HepG2 (cell line): ENCODE data around the gene OSBPL10. TPM values are rescaled to one million over a fixed set of nuclear protein-coding genes. Genes with fewer than 3 reads are reported as not detected.

Experiments
- ATAC-seq: fragments of 200-7000 bp; cut with Tn5 transposase; 3 replicates; pipeline ENCODE4 v1.9.1; 2020; ENCODE audit warnings: mild to moderate bottlenecking, moderate library complexity
- BruUV-seq: library from RNA; stranded (reverse); fragments of 400-500 nt; replicated peaks from 2 replicates; lab custom pipeline; 2021; lab: Mats Ljungman, UMichigan
- CTCF ChIA-PET: fragments of 300-600 bp; formaldehyde crosslinking; extraction: SDS; loops from one replicate; lab custom pipeline; 2021; ENCODE audit warnings: low total read pairs, inconsistent platforms, low intra/inter-chr PET ratio; lab: Yijun Ruan, JAX
- POLR2A ChIA-PET: fragments of 350-600 bp; sonication (Branson Sonifier 250); formaldehyde crosslinking; loops from one replicate; lab custom pipeline; 2020; ENCODE audit warnings: antibody characterized with exemption, inconsistent platforms; lab: Yijun Ruan, JAX
- DNase-seq: peaks from one replicate; pipeline ENCODE4 v3.0.0-alpha.2; 2015; ENCODE audit warnings: low spot score
- FAIRE-seq: peaks from 3 replicates; lab custom pipeline; 2011; peaks lifted over from hg19 to GRCh38; lab: Jason Lieb, UNC
- H2AFZ ChIP-seq: one replicate; pipeline ENCODE4 v1.6.1; 2011; ENCODE audit warnings: low read length, inconsistent platforms
- H3K27ac ChIP-seq: fragments of 300-600 bp; 3 replicates; pipeline ENCODE4 v1.8.0; 2011; ENCODE audit warnings: mixed run types, mild to moderate bottlenecking, mixed read lengths, low read length, inconsistent platforms; ENCODE audit not compliant: insufficient read depth; ENCODE audit errors: extremely low read length
- H3K27me3 ChIP-seq, 2 experiments: fragments of 200-600 bp in 1 of 2; 2 replicates in 1 of 2; 3 replicates in 1 of 2; pipeline versions ENCODE4 v1.6.0 to v1.8.0; 2011; ENCODE audit warnings: low read length in 2 of 2, mild to moderate bottlenecking in 2 of 2, moderate library complexity in 2 of 2, inconsistent platforms in 1 of 2; ENCODE audit not compliant: insufficient read depth in 2 of 2, control insufficient read depth in 1 of 2
- H3K36me3 ChIP-seq, 2 experiments: fragments of 200-600 bp in 1 of 2; replicated peaks in 1 of 2; 2 replicates in 1 of 2; 3 replicates in 1 of 2; pipeline versions ENCODE4 v1.5.1 to v1.8.0; 2011; ENCODE audit warnings: low read length in 2 of 2, inconsistent platforms in 1 of 2; ENCODE audit not compliant: insufficient read depth in 2 of 2, control insufficient read depth in 1 of 2
- H3K4me1 ChIP-seq: 2 replicates; pipeline ENCODE4 v1.5.1; 2012; ENCODE audit warnings: low read length, inconsistent platforms; ENCODE audit not compliant: insufficient read depth
- H3K4me2 ChIP-seq: 2 replicates; pipeline ENCODE4 v1.6.0; 2011; ENCODE audit warnings: low read depth, low read length, inconsistent platforms
- H3K4me3 ChIP-seq, 3 experiments: fragments of 200-600 bp in 1 of 3; sonication (generic), shearing (Covaris generic) in 1 of 3; replicated peaks in 1 of 3; 2 replicates each; pipeline ENCODE4 v1.5.1; 2011 to 2016; ENCODE audit warnings: low read length in 3 of 3, inconsistent platforms in 2 of 3, low read depth in 2 of 3, mild to moderate bottlenecking in 2 of 3, control low read depth in 1 of 3, mixed read lengths in 1 of 3; ENCODE audit not compliant: insufficient read depth in 1 of 3
- H3K79me2 ChIP-seq: one replicate; pipeline ENCODE4 v1.6.1; 2011; ENCODE audit warnings: low read length, inconsistent platforms; ENCODE audit not compliant: insufficient read depth
- H3K9ac ChIP-seq: 2 replicates; pipeline ENCODE4 v1.6.0; 2011; ENCODE audit warnings: mild to moderate bottlenecking, low read depth, low read length, inconsistent platforms; ENCODE audit not compliant: insufficient read depth
- H3K9me3 ChIP-seq: 2 replicates; pipeline ENCODE4 v1.5.1; 2012; ENCODE audit warnings: mild to moderate bottlenecking, low read length
- H4K20me1 ChIP-seq: 2 replicates; pipeline ENCODE4 v1.6.0; 2011; ENCODE audit warnings: inconsistent platforms, mild to moderate bottlenecking, low read length, moderate library complexity; ENCODE audit not compliant: insufficient read depth
- NFE2L1 ChIP-seq: sonication (generic); formaldehyde crosslinking; IDR thresholded peaks from 2 replicates; pipeline ENCODE4 v1.4.0; 2020; ENCODE audit warnings: missing genetic modification reagents, mild to moderate bottlenecking, borderline replicate concordance
- NFRKB ChIP-seq: fragments of 450-650 bp; IDR thresholded peaks from 2 replicates; pipeline ENCODE4 v1.6.1; 2017
- NR1H2 ChIP-seq: sonication (generic); formaldehyde crosslinking; IDR thresholded peaks from 2 replicates; pipeline ENCODE4 v1.8.1; 2022; ENCODE audit warnings: low read depth, missing genetic modification reagents, borderline replicate concordance
- PAXIP1 ChIP-seq: sonication (generic); formaldehyde crosslinking; conservative IDR thresholded peaks from 2 replicates; pipeline ENCODE4 v1.4.0; 2020; ENCODE audit warnings: mild to moderate bottlenecking, missing genetic modification reagents, moderate library complexity
- SMAD9 ChIP-seq: sonication (generic); formaldehyde crosslinking; IDR thresholded peaks from 2 replicates; pipeline ENCODE4 v1.5.1; 2020; ENCODE audit warnings: mild to moderate bottlenecking, missing genetic modification reagents
- SMC3 ChIP-seq: IDR thresholded peaks from 2 replicates; pipeline ENCODE4 v1.6.1; 2011; ENCODE audit warnings: low read length, improper control_type of control experiment
- TGIF2 ChIP-seq: IDR thresholded peaks from 2 replicates; pipeline ENCODE4 v1.6.1; 2016; ENCODE audit warnings: control low read depth, missing compliant biosample characterization
- YEATS4 ChIP-seq: sonication (generic); formaldehyde crosslinking; IDR thresholded peaks from 2 replicates; pipeline ENCODE4 v1.4.0; 2020; ENCODE audit warnings: missing genetic modification reagents, borderline replicate concordance
- ZBTB38 ChIP-seq: sonication (generic); formaldehyde crosslinking; IDR thresholded peaks from 2 replicates; pipeline ENCODE4 v1.5.1; 2020; ENCODE audit warnings: mild to moderate bottlenecking, missing genetic modification reagents
- ZBTB40 ChIP-seq, 2 experiments: fragments of 450-650 bp in 1 of 2; sonication (generic) in 1 of 2; formaldehyde crosslinking in 1 of 2; IDR thresholded peaks; 2 replicates each; pipeline versions ENCODE4 v1.6.1 to v1.8.0; 2016 to 2022; ENCODE audit warnings: antibody characterized with exemption in 1 of 2, mild to moderate bottlenecking in 1 of 2, missing genetic modification reagents in 1 of 2
- ZMYM3 ChIP-seq: sonication (generic); formaldehyde crosslinking; IDR thresholded peaks from 2 replicates; pipeline ENCODE4 v1.5.1; 2020; ENCODE audit warnings: mild to moderate bottlenecking, missing genetic modification reagents
- ZNF292 ChIP-seq: sonication (generic); formaldehyde crosslinking; IDR thresholded peaks from 2 replicates; pipeline ENCODE4 v1.8.1; 2022; ENCODE audit warnings: mild to moderate bottlenecking, low read depth, missing genetic modification reagents, borderline replicate concordance
- ZNF556 ChIP-seq: sonication (generic); formaldehyde crosslinking; IDR thresholded peaks from 2 replicates; pipeline ENCODE4 v1.4.0; 2020; ENCODE audit warnings: mild to moderate bottlenecking, missing genetic modification reagents, borderline replicate concordance
- WGBS: methylation state at CpG from one replicate; pipeline ENCODE4 v1.1.6; 2017; ENCODE audit warnings: low lambda C conversion rate; 5-methylcytosine and 5-hydroxymethylcytosine counted together
- in situ Hi-C: cut with HindIII; loops from 2 replicates; pipeline ENCODE4 v1.10.0; 2017; ENCODE audit warnings: low pct_unique_long_range_greater_than_20kb; ENCODE audit not compliant: extremely low pct_ligation_motif_present
- intact Hi-C: fragments of 100-400 bp; cut with micrococcal nuclease; formaldehyde crosslinking; loops from one replicate; pipeline ENCODE4 v1.10.0; 2022; ENCODE audit not compliant: unreplicated experiment
- polyA plus RNA-seq, 8 experiments: library from polyadenylated mRNA; depleted of rRNA in 3 of 8; stranded (reverse) in 7 of 8; unstranded in 1 of 8; fragments of >200 nt; fragmentation: Illumina TruSeq in 4 of 8; extraction: Trizol in 4 of 8; gene quantifications; 2 replicates each; pipeline versions ENCODE4 v1.2.1 to v1.2.3, GENCODE V29; 2011 to 2016; ENCODE audit warnings: low read depth in 4 of 8, missing spikeins in 1 of 8, mixed read lengths in 1 of 8; ENCODE audit not compliant: insufficient read depth in 1 of 8
- total RNA-seq, 5 experiments: library from RNA; depleted of rRNA; stranded (reverse); fragments of >200 nt; fragmentation: Illumina TruSeq; extraction: Trizol; gene quantifications; 2 replicates each; pipeline ENCODE4 v1.2.3, GENCODE V29; 2016; ENCODE audit warnings: low read depth in 1 of 5

The OSBPL10 gene
- total and polyA plus RNA-seq, 2 of the 13 experiments (the other 11 are each of a cell fraction or from before 2014, with no cell fraction given), result 10.3 to 28.6 TPM

- H3K4me3 ChIP-seq, result no peak overlapping the region
- ChIA-PET POLR2A (no interaction called here), CTCF (no interaction called here)
- BruUV-seq, result no TSS peak
- 95% methylated on average over 6 of the region's 6 CpGs for WGBS
- H3K27ac ChIP-seq, result no peak overlapping the region
- FAIRE-seq (no peak), DNase-seq (no peak), ATAC-seq (no peak)
- intact Hi-C loops, result no loop called here
- H3K27me3 ChIP-seq, result no peaks in the 10 kb centered on the region
- H3K9ac ChIP-seq, result no peak overlapping the region
- peaks cover 6 to 11% of the 10 kb centered on the region in 2 experiments; a peak in 3 of 5 replicates for H3K36me3 ChIP-seq
- H3K4me2 ChIP-seq, result no peak overlapping the region
- no peaks in the 10 kb centered on the region for H3K9me3 ChIP-seq
- peaks cover 16% of the 10 kb centered on the region for H3K79me2 ChIP-seq
- in situ Hi-C loops, result no loop called here
- no peaks in the 10 kb centered on the region for H3K4me1 ChIP-seq
- peaks cover 5% of the 10 kb centered on the region; the same call in 1 of the 2 replicates for H4K20me1 ChIP-seq
- H2AFZ ChIP-seq, result no peak overlapping the region
- no peak for TF ChIP-seq YEATS4
- no peak for TF ChIP-seq ZBTB40 (IDR thresholded peaks at IDR 0.05)
- no peak for TF ChIP-seq ZBTB40 (CRISPR knock-in tag; IDR thresholded peaks at IDR 0.05)
- no peak for TF ChIP-seq ZNF292 (CRISPR knock-in tag)
- no peak for TF ChIP-seq NFE2L1 (CRISPR knock-in tag)
- TF ChIP-seq PAXIP1 (CRISPR knock-in tag), result no peak
- no peak for TF ChIP-seq ZBTB38 (CRISPR knock-in tag)
- no peak for TF ChIP-seq NFRKB
- TF ChIP-seq SMC3, result no peak
- no peak for TF ChIP-seq TGIF2
- TF ChIP-seq NR1H2 (CRISPR knock-in tag), result no peak
- TF ChIP-seq ZNF556 (CRISPR knock-in tag), result no peak
- TF ChIP-seq SMAD9 (CRISPR knock-in tag), result no peak
- no peak for TF ChIP-seq ZMYM3 (CRISPR knock-in tag)
Observed at GRCh38 chr3:31879365-31879764, 101.7 kb downstream of the OSBPL10 start.
